Colonic mucosa (tissue), 4 donors: Measurements from ENCODE around the gene SLC38A7. TPM values are rescaled to one million over a fixed set of nuclear protein-coding genes. Genes with fewer than 3 reads are reported as not detected.

ENCODE experiments used
- DNase-seq: peaks from one replicate; pipeline ENCODE4 v3.0.0-alpha.2; 2020
- H3K27ac ChIP-seq: fragments of 200-600 bp; one replicate; pipeline ENCODE4 v1.8.0; 2021
- H3K27me3 ChIP-seq: fragments of 200-600 bp; one replicate; pipeline ENCODE4 v1.8.0; 2021
- H3K36me3 ChIP-seq: fragments of 200-600 bp; one replicate; pipeline ENCODE4 v1.8.0; 2021
- H3K4me1 ChIP-seq: fragments of 200-600 bp; one replicate; pipeline ENCODE4 v1.8.0; 2021; ENCODE audit warnings: mild to moderate bottlenecking
- H3K4me3 ChIP-seq: fragments of 200-600 bp; one replicate; pipeline ENCODE4 v1.8.0; 2021
- H3K9ac ChIP-seq, 2 donors: one replicate each; pipeline ENCODE4 v1.7.0; 2013; ENCODE audit warnings: control low read depth in 2 of 2, low read depth in 2 of 2, low read length in 2 of 2
- H3K9me3 ChIP-seq: fragments of 200-600 bp; one replicate; pipeline ENCODE4 v1.8.0; 2021
- CTCF ChIP-seq: fragments of 200-600 bp; IDR thresholded peaks from one replicate; pipeline ENCODE4 v1.8.0; 2022; ENCODE audit warnings: antibody characterized with exemption, mild to moderate bottlenecking
- intact Hi-C: fragments of 100-400 bp; cut with DNase I; formaldehyde crosslinking; loops from one replicate; pipeline ENCODE4 v1.14.1; 2022
- total RNA-seq, 2 donors: library from RNA; stranded (reverse); fragmentation: NEBNext Ultra II Directional in 1 of 2; extraction: Animal tissue kit (Norgen Biotek cat#: 25700) in 1 of 2; gene quantifications; one replicate each; pipeline ENCODE4 v1.2.1, GENCODE V29; 2021
- donor health status: healthy.
- donor health status: DM: no; HTN: no; CAD: no.
- donor health status: DM: no; HTN: no; CAD: no.

The SLC38A7 gene
- total RNA-seq, 2 donors from 2014 or later: 10.8 to 15.5 TPM

GRCh38 chr16:58620396-58620795 is 64.2 kb downstream of the SLC38A7 start:
- no peaks in the 10 kb centered on the region for H3K9me3 ChIP-seq
- no peaks in the 10 kb centered on the region for H3K27me3 ChIP-seq
- no peak overlapping the region for H3K4me3 ChIP-seq
- no peak for DNase-seq
- no peak overlapping the region for H3K9ac ChIP-seq
- no peak overlapping the region for H3K27ac ChIP-seq
- peaks cover 10% of the 10 kb centered on the region for H3K36me3 ChIP-seq
- no peaks in the 10 kb centered on the region for H3K4me1 ChIP-seq
- intact Hi-C loops: no loop called here
- TF ChIP-seq CTCF: no peak

- Histone ChIP-seq H3K4me1 (no peaks in the 10 kb centered on the region), H3K36me3 (peaks cover 10% of the 10 kb centered on the region), H3K9ac (no peak overlapping the region)
Measured at GRCh38 chr16:58615280-58615679, 69.3 kb downstream of the SLC38A7 start.

More at GRCh38 chr16:58615280-58615679, 69.3 kb downstream of the SLC38A7 start:
- Histone ChIP-seq H3K9me3 (no peaks in the 10 kb centered on the region), H3K27me3 (no peaks in the 10 kb centered on the region), H3K4me3 (no peak overlapping the region), H3K27ac (no peak overlapping the region)
- DNase-seq: no peak
- intact Hi-C loops: no loop called here
- no peak for TF ChIP-seq CTCF

Other genes with a start within 250 kb of the SLC38A7 start
- gene NDRG4, start 184.6 kb downstream of the SLC38A7 start, total RNA-seq: 1 to 10 TPM; 3.0 to 9.8 TPM
- 10 to 100 TPM in 1 of 2 donors, 1 to 10 TPM in 1; 8.5 to 18.0 TPM for gene SETD6, start 169.3 kb downstream of the SLC38A7 start, total RNA-seq
- 100 to 1,000 TPM; 237 to 268 TPM for gene CNOT1, start 54.9 kb downstream of the SLC38A7 start, total RNA-seq
- gene GOT2, start 49.5 kb upstream of the SLC38A7 start, total RNA-seq: 100 to 1,000 TPM; 117 to 184 TPM